Transverse colon (tissue), 4 donors: ENCODE data around the gene ZBTB7A.
A peak's percentile ranks its signal among the peaks of the same experiment; 100 is the strongest.

ENCODE experiments used
- POLR2AphosphoS5 ChIP-seq, 3 donors: sonication (generic); formaldehyde crosslinking; IDR thresholded peaks; one replicate each; pipeline ENCODE4 v1.6.1; 2016; ENCODE audit warnings: antibody characterized with exemption in 3 of 3
- TF ChIP-seq, protein P1 (sequence below), 5 experiments: fragments of 200-600 bp in 3 of 5; fragments of 450-650 bp in 2 of 5; sonication (generic) in 3 of 5; IDR thresholded peaks; 1 replicate in 2 of 5; 2 replicates in 3 of 5; pipeline ENCODE4 v1.5.1; 2016 to 2017; ENCODE audit warnings: antibody characterized with exemption in 5 of 5, inconsistent platforms in 3 of 5, mild to moderate bottlenecking in 2 of 5, moderate library complexity in 1 of 5

DNA sequence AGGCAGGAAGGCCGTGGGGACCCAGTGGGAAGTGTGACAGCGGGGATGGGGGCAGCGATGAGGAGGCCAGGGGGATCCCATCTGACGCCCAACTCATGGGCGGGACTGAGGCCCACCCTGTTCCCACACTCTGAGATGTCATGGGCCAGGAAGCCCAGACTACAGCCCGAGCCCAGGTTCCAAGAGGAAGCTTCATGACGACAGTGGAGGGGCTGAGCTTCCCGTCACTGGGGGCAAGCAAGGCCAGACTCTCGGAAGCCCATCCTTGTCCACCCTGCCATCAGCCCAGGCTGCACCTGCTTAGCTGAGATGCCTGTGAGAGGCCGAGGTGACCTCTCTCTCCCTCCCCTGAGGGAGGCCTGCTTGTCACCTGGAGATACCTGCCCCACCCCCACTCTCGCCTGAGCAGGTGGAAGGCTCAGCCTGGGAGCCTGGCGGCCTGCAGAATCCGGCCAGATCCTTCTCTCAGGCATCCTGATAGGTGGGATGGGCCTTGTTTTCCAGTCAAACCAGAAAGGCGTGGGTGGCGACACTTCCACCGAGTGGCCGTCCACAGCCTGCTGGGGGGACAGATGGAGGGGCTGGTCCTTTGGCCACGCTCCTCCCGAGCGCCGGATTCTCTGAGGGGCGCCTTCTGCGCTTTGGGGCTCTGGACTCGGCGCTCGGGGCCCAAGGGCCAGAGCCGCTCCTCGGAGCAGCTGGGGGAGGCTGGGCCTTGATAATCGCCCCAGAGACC is 4.8 kb downstream of the ZBTB7A start:
- TF ChIP-seq, protein P1, sequence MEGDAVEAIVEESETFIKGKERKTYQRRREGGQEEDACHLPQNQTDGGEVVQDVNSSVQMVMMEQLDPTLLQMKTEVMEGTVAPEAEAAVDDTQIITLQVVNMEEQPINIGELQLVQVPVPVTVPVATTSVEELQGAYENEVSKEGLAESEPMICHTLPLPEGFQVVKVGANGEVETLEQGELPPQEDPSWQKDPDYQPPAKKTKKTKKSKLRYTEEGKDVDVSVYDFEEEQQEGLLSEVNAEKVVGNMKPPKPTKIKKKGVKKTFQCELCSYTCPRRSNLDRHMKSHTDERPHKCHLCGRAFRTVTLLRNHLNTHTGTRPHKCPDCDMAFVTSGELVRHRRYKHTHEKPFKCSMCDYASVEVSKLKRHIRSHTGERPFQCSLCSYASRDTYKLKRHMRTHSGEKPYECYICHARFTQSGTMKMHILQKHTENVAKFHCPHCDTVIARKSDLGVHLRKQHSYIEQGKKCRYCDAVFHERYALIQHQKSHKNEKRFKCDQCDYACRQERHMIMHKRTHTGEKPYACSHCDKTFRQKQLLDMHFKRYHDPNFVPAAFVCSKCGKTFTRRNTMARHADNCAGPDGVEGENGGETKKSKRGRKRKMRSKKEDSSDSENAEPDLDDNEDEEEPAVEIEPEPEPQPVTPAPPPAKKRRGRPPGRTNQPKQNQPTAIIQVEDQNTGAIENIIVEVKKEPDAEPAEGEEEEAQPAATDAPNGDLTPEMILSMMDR (IDR thresholded peaks at IDR 0.05), result no peak
- peak; percentile 4 to 58 (median 55) for TF ChIP-seq POLR2AphosphoS5 (IDR thresholded peaks at IDR 0.05)
